Subcutaneous abdominal adipose tissue (tissue), 5 donors: ENCODE results near the gene LMO1.

Experiments
- H3K27ac ChIP-seq: one replicate; pipeline ENCODE4 v1.7.0; 2013; ENCODE audit warnings: low read depth, mild to moderate bottlenecking, inconsistent platforms, low read length, moderate library complexity
- H3K27me3 ChIP-seq, 5 donors: one replicate each; pipeline ENCODE4 v1.7.0; 2013; ENCODE audit warnings: low read length in 5 of 5, inconsistent platforms in 1 of 5; ENCODE audit not compliant: control insufficient read depth in 5 of 5, insufficient read depth in 4 of 5
- H3K36me3 ChIP-seq, 5 donors: one replicate each; pipeline ENCODE4 v1.7.0; 2013; ENCODE audit warnings: low read length in 5 of 5; ENCODE audit not compliant: control insufficient read depth in 5 of 5, insufficient read depth in 5 of 5
- H3K4me1 ChIP-seq, 5 donors: one replicate each; pipeline ENCODE4 v1.7.0; 2013; ENCODE audit warnings: low read length in 5 of 5, mild to moderate bottlenecking in 3 of 5, moderate library complexity in 1 of 5; ENCODE audit not compliant: control insufficient read depth in 5 of 5, insufficient read depth in 5 of 5
- H3K4me3 ChIP-seq, 5 donors: one replicate each; pipeline ENCODE4 v1.7.0; 2013; ENCODE audit warnings: low read length in 5 of 5, low read depth in 1 of 5
- H3K9ac ChIP-seq, 5 donors: one replicate each; pipeline ENCODE4 v1.7.0; 2013; ENCODE audit warnings: low read length in 5 of 5, mild to moderate bottlenecking in 4 of 5, moderate library complexity in 3 of 5
- H3K9me3 ChIP-seq, 5 donors: one replicate each; pipeline ENCODE4 v1.7.0; 2013; ENCODE audit warnings: low read length in 5 of 5; ENCODE audit not compliant: control insufficient read depth in 5 of 5
- donor health status: healthy.
- donor health status: healthy.
- donor health status: healthy.
- donor health status: healthy.
- donor health status: healthy.

LMO1 gene

DNA sequence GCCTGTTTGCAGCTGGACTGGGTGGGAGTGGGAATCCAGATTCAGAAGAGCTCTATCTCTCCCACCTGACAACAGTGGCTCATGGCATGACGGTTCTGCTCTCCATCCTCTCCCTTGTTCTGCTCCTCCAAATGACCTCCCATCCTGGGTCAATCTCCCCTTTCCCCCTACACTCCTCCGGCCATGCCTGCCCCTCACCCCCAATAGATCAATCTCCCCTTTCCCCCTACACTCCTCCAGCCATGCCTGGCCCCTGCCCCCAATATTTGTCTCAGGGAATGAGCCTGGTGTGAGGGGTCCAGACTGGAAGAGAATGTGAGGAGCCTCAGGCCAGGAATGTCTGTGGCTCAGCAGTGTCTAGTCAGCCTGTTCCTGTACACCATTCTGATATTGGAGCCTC is 64.0 kb downstream of the LMO1 start:
- no peak overlapping the region for H3K27ac ChIP-seq
- H3K9me3 ChIP-seq, result no peaks in the 10 kb centered on the region
- H3K4me3 ChIP-seq, result no peak overlapping the region
- H3K9ac ChIP-seq, result no peak overlapping the region
- peaks cover 0 to 45% (median 10%) of the 10 kb centered on the region in 5 donors for H3K4me1 ChIP-seq
- peaks cover 0 to 4% (median 2%) of the 10 kb centered on the region in 5 donors for H3K27me3 ChIP-seq
- H3K36me3 ChIP-seq, result no peaks in the 10 kb centered on the region

GRCh38 chr11:8196749-8197148 is 66.9 kb downstream of the LMO1 start:
- Histone ChIP-seq H3K4me3 (no peak overlapping the region), H3K9me3 (no peaks in the 10 kb centered on the region), H3K9ac (no peak overlapping the region), H3K36me3 (no peaks in the 10 kb centered on the region), H3K27ac (no peak overlapping the region), H3K27me3 (peaks cover 0 to 19% (median 7%) of the 10 kb centered on the region in 5 donors), H3K4me1 (peaks cover 0 to 27% (median 8%) of the 10 kb centered on the region in 5 donors)

DNA sequence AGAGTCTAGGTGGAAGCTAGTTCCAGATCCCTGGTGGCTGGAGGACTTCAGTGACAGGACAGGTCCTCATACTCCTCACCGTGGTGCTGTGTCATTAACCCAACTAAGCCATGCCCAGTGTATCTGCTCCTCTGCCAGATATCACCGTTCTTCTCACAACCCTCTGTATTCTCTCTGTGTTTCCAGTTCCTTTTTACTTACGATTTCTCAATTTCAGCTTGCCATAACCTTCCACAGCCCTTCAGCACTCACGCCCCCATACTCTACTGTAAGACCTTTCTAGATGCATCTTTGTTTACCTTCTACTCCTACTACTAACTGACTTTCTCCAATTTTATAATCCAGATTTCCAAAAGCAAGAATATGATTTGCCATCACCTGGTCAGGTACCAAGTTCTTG is 68.7 kb downstream of the LMO1 start:
- no peak overlapping the region for H3K9ac ChIP-seq
- peaks cover 0 to 19% (median 7%) of the 10 kb centered on the region in 5 donors for H3K27me3 ChIP-seq
- H3K4me1 ChIP-seq, result peaks cover 0 to 23% (median 6%) of the 10 kb centered on the region in 5 donors
- no peaks in the 10 kb centered on the region for H3K9me3 ChIP-seq
- H3K4me3 ChIP-seq, result no peak overlapping the region
- H3K27ac ChIP-seq, result no peak overlapping the region
- H3K36me3 ChIP-seq, result no peaks in the 10 kb centered on the region

DNA sequence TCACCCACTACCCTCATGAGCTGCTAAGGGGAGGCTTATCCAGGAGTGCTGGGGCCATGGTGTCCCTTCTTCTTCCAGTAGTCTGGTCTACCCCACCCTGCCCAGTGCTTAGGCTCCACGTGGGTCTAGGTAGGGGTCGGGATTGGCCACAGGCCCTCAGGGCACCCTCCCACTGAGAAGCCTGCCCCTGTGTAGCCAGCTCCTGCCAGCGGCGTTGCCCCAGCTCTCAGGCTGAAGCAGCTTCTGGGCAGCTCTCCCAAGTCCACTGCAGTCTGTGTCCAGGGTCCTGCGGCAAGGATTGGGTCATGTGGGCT is 70.8 kb downstream of the LMO1 start:
- peaks cover 0 to 19% (median 5%) of the 10 kb centered on the region in 5 donors for H3K27me3 ChIP-seq
- H3K9me3 ChIP-seq, result peaks cover 0 to 3% (median 2%) of the 10 kb centered on the region in 5 donors
- H3K27ac ChIP-seq, result no peak overlapping the region
- H3K4me3 ChIP-seq, result no peak overlapping the region
- no peak overlapping the region for H3K9ac ChIP-seq
- no peaks in the 10 kb centered on the region for H3K36me3 ChIP-seq
- H3K4me1 ChIP-seq, result peaks cover 0 to 23% (median 6%) of the 10 kb centered on the region in 5 donors

DNA sequence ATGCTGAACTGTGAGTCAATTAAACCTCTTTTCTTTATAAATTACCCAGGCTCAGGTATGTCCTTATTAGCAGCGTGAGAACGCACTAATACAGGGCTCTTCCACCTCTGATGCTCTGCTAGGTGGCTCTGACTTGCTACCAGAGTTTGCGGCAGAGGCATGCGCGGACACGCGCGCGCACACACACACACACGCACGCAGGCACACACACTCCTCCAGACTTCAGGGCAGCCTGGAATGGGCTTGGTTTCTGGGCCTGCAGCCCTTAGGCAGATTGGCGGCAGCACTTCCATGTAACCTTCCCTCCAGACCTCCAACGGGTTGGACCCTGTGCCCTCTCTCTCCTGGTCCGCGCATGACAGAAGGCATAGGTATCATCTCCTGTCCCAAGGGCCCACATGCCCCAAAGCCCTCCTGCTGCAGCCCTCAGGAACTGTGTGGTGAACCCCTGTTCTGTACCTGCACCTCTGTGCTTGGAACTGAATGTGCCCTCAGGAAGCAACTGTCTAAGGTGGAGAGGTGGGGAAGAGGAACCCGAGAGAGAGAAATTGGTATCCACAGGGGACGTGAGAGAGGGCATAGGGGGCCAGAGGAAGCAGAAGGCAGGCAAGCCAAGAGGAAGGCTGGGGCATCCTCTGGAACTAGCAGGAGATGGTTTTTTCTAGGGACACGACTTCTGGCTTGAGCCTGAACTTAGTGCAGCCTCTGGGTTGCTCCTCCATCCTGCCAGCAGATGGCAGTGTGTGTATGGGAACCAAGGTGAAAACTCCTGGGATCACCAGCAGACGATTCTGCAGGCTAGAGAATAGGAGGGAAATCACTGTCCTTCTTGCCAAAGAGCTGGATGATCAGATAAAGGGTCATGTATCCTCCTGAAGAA is 71.4 kb downstream of the LMO1 start:
- peaks cover 0 to 20% (median 6%) of the 10 kb centered on the region in 5 donors for H3K4me1 ChIP-seq
- H3K9me3 ChIP-seq, result peaks cover 0 to 3% (median 2%) of the 10 kb centered on the region in 5 donors
- no peaks in the 10 kb centered on the region for H3K36me3 ChIP-seq
- no peak overlapping the region for H3K4me3 ChIP-seq
- peaks cover 0 to 19% (median 5%) of the 10 kb centered on the region in 5 donors for H3K27me3 ChIP-seq
- no peak overlapping the region for H3K27ac ChIP-seq
- H3K9ac ChIP-seq, result no peak overlapping the region

- no peak overlapping the region for H3K4me3 ChIP-seq
Observed at GRCh38 chr11:8190431-8190830, 73.2 kb downstream of the LMO1 start.

DNA sequence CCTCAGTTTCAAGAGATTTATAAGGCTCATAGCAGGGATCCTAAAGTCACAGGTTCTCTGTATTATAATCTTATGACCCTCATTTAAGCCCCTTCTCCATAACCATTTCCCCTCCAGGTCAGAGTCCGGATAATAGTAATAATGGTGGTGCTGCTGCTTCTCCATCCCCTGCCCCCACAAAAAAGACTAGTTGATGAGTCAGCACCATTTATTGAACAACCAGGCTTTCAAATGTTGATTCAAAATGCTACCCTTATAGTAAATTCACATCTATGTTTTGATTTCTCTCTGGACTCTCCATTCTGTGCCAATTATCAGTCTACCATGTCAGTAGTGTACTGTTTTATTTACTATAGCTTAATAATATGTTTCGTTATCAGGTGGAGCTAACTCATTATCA is 77.2 kb downstream of the LMO1 start:
- no peaks in the 10 kb centered on the region for H3K4me1 ChIP-seq
- no peaks in the 10 kb centered on the region for H3K27me3 ChIP-seq
- no peak overlapping the region for H3K27ac ChIP-seq
- no peak overlapping the region for H3K4me3 ChIP-seq
- no peaks in the 10 kb centered on the region for H3K36me3 ChIP-seq
- H3K9ac ChIP-seq, result no peak overlapping the region
- peaks cover 0 to 5% (median 2%) of the 10 kb centered on the region in 5 donors for H3K9me3 ChIP-seq

More at GRCh38 chr11:8190431-8190830, 73.2 kb downstream of the LMO1 start:
- Histone ChIP-seq H3K36me3 (no peaks in the 10 kb centered on the region), H3K4me1 (peaks cover 0 to 14% (median 6%) of the 10 kb centered on the region in 5 donors), H3K27ac (no peak overlapping the region), H3K9ac (no peak overlapping the region), H3K27me3 (peaks cover 0 to 19% (median 5%) of the 10 kb centered on the region in 5 donors), H3K9me3 (peaks cover 0 to 3% (median 2%) of the 10 kb centered on the region in 5 donors)

GRCh38 chr11:8183111-8183510 is 80.6 kb downstream of the LMO1 start:
- H3K36me3 ChIP-seq, result no peaks in the 10 kb centered on the region
- no peak overlapping the region for H3K9ac ChIP-seq

GRCh38 chr11:8180469-8180868 is 83.2 kb downstream of the LMO1 start:
- H3K4me1 ChIP-seq, result peaks cover 0 to 2% (median 0%) of the 10 kb centered on the region in 5 donors
- no peaks in the 10 kb centered on the region for H3K36me3 ChIP-seq
- H3K27ac ChIP-seq, result no peak overlapping the region
- peaks cover 0 to 2% (median 0%) of the 10 kb centered on the region in 5 donors for H3K9me3 ChIP-seq
- peaks cover 0 to 4% (median 0%) of the 10 kb centered on the region in 5 donors for H3K27me3 ChIP-seq
- H3K4me3 ChIP-seq, result no peak overlapping the region
- H3K9ac ChIP-seq, result no peak overlapping the region

More at GRCh38 chr11:8183111-8183510, 80.6 kb downstream of the LMO1 start:
- Histone ChIP-seq H3K27ac (no peak overlapping the region), H3K4me1 (no peaks in the 10 kb centered on the region), H3K9me3 (peaks cover 0 to 2% (median 0%) of the 10 kb centered on the region in 5 donors), H3K4me3 (no peak overlapping the region), H3K27me3 (peaks cover 0 to 3% (median 0%) of the 10 kb centered on the region in 5 donors)

- Histone ChIP-seq H3K36me3 (no peaks in the 10 kb centered on the region), H3K27me3 (peaks cover 0 to 4% (median 0%) of the 10 kb centered on the region in 5 donors), H3K27ac (no peak overlapping the region), H3K4me3 (no peak overlapping the region), H3K9me3 (no peaks in the 10 kb centered on the region), H3K4me1 (peaks cover 0 to 2% (median 0%) of the 10 kb centered on the region in 5 donors), H3K9ac (no peak overlapping the region)
Observed at GRCh38 chr11:8178297-8178696, 85.4 kb downstream of the LMO1 start.
